ENCODE measurements around the gene SPSB3. TPM values are rescaled to one million over a fixed set of nuclear protein-coding genes. Genes with fewer than 3 reads are reported as not detected.

The SPSB3 gene
- total and polyA plus RNA-seq, 2 of the 4 experiments (the other 2 are of a cell fraction), result 9.1 to 30.8 TPM

GRCh38 chr16:1752853-1753252, 29.5 kb downstream of the SPSB3 start:
- H2BK15ac ChIP-seq (ENCODE audit: low read depth, low read length), result no peak overlapping the region
- no peak overlapping the region for H4K5ac ChIP-seq (ENCODE audit: low read depth, low read length)
- no peak overlapping the region for H4K8ac ChIP-seq (ENCODE audit: low read depth in 2 of 2, low read length in 2 of 2)
- no peak overlapping the region for H3K4ac ChIP-seq (ENCODE audit: low read depth, low read length)
- no peak overlapping the region for H2BK5ac ChIP-seq (ENCODE audit: low read depth, low read length, poor library complexity, severe bottlenecking)
- ChIA-PET POLR2A (ENCODE audit: unreplicated experiment) (no interaction called here), CTCF (no interaction called here)
- no peaks in the 10 kb centered on the region for H3K9me3 ChIP-seq (ENCODE audit: control insufficient read depth, insufficient read depth, low read length)
- H3K9me1 ChIP-seq (ENCODE audit: insufficient read depth, low read length), result peaks cover 6% of the 10 kb centered on the region; the same call in 1 of the 2 replicates
- no peak overlapping the region for H2AK5ac ChIP-seq (ENCODE audit: low read depth, low read length)
- H3K23ac ChIP-seq (ENCODE audit: low read depth, low read length), result no peak overlapping the region
- no peak overlapping the region for H3K4me2 ChIP-seq (ENCODE audit: low read depth, low read length)
- no peak overlapping the region for H3K18ac ChIP-seq (ENCODE audit: low read depth, low read length)
- no peaks in the 10 kb centered on the region for H3K27me3 ChIP-seq (ENCODE audit: control insufficient read depth, insufficient read depth, low read length)
- no peak overlapping the region for H2BK20ac ChIP-seq (ENCODE audit: low read depth, low read length)
- H3K14ac ChIP-seq (replicated peaks; ENCODE audit: low read depth, low read length), result no peak overlapping the region
- no peak for DNase-seq
- H3K9ac ChIP-seq (ENCODE audit: low read depth, low read length), result no peak overlapping the region
- no peak overlapping the region for H4K91ac ChIP-seq (ENCODE audit: insufficient read depth, low read depth, low read length)
- H3K27ac ChIP-seq (ENCODE audit: insufficient read depth, low read length), result no peak overlapping the region
- H2BK120ac ChIP-seq (ENCODE audit: low read depth, low read length), result no peak overlapping the region
- no peak for ATAC-seq (ENCODE audit: low read depth)
- no peak for TF ChIP-seq RCOR1 (IDR thresholded peaks at IDR 0.05; ENCODE audit: insufficient replicate concordance, low read length)
- TF ChIP-seq MXI1 (IDR thresholded peaks at IDR 0.05; ENCODE audit: borderline replicate concordance, low read depth, low read length), result no peak
- TF ChIP-seq RAD21 (IDR thresholded peaks at IDR 0.05; ENCODE audit: low read length), result no peak
- no peak for TF ChIP-seq BHLHE40 (IDR thresholded peaks at IDR 0.05; ENCODE audit: low read depth, low read length)
- TF ChIP-seq USF2 (IDR thresholded peaks at IDR 0.05; ENCODE audit: low read depth, low read length), result no peak
- TF ChIP-seq CTCF (conservative IDR thresholded peaks at IDR 0.05; ENCODE audit: low read depth, low read length), result no peak
- 100% methylated on average over 3 of the region's 14 CpGs; no CpG with 5 or more reads in 1 of the 2 experiments for WGBS, 2 experiments (ENCODE audit: extremely low coverage in 2 of 2, insufficient read length in 1 of 2)
- in situ Hi-C loops (cut with MboI; ENCODE audit: low sequenced_read_pairs), result no loop called here
- intact Hi-C loops (cut with micrococcal nuclease), result no loop called here
- no peak overlapping the region for H2AFZ ChIP-seq (replicated peaks; ENCODE audit: low read length, poor library complexity)
- peaks cover 59% of the 10 kb centered on the region for H3K36me3 ChIP-seq (ENCODE audit: control insufficient read depth, insufficient read depth, low read length)
- BruUV-seq (replicated peaks), result no TSS peak
- no peak overlapping the region for H3K4me3 ChIP-seq (ENCODE audit: insufficient read depth, low read depth, low read length)
- peaks cover 4% of the 10 kb centered on the region; the same call in 1 of the 2 replicates for H4K20me1 ChIP-seq (ENCODE audit: insufficient read depth, low read length)
- peaks cover 12 to 30% of the 10 kb centered on the region in 2 experiments; a peak in 2 of 4 replicates for H3K79me1 ChIP-seq (ENCODE audit: low read depth in 1 of 2, low read length in 2 of 2)
- H2AK9ac ChIP-seq (replicated peaks; ENCODE audit: low read depth, low read length, poor library complexity), result peak overlapping the region; percentile 55
- no peak overlapping the region for H3K56ac ChIP-seq (ENCODE audit: extremely low read depth, insufficient read depth, low read length)
- H3K4me1 ChIP-seq (ENCODE audit: control insufficient read depth, insufficient read depth, low read length), result no peaks in the 10 kb centered on the region
- dilution Hi-C loops (cut with HindIII; ENCODE audit: low sequenced_read_pairs, unreplicated experiment), result no loop called here

All from IMR-90 (cell line).